ENCODE measurements around the gene VRK3. TPM values are rescaled to one million over a fixed set of nuclear protein-coding genes. Genes with fewer than 3 reads are reported as not detected.
A peak's percentile ranks its signal among the peaks of the same experiment; 100 is the strongest.

Gene VRK3
- total RNA-seq, 1 experiment from 2014 or later: 33.4 TPM

DNA sequence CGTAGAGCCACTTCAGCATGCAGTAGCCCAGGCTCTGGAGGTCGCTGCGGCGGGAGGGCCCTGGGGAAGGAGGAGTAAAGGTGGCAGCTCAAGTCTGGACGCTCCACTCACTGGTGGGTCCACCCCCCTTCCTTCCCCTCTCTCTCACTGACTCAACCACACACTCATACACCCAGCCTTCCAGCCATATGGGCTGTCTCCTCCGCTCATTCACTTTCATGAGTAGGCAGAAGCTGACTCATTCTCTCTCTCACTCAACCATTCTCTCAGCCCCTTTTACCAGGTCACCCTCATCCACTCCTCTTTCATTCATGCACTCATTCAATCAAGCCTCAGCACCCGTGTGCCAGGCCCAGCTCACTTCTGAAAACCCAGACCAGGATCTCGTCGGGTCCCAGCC, 36.7 kb downstream of the VRK3 start (continued):
- TF ChIP-seq AFF4 (CRISPR knock-in tag; IDR thresholded peaks at IDR 0.05; ENCODE audit: borderline replicate concordance): no peak
- no peak for TF ChIP-seq SMAD3 (CRISPR knock-in tag; IDR thresholded peaks at IDR 0.05; ENCODE audit: borderline replicate concordance)
- TF ChIP-seq TCF7 (CRISPR knock-in tag; IDR thresholded peaks at IDR 0.05; ENCODE audit: low read depth): no peak
- no peak for TF ChIP-seq NR1H2 (CRISPR knock-in tag; IDR thresholded peaks at IDR 0.05)
- TF ChIP-seq ZNF121 (CRISPR knock-in tag; IDR thresholded peaks at IDR 0.05): no peak
- TF ChIP-seq, protein P1, sequence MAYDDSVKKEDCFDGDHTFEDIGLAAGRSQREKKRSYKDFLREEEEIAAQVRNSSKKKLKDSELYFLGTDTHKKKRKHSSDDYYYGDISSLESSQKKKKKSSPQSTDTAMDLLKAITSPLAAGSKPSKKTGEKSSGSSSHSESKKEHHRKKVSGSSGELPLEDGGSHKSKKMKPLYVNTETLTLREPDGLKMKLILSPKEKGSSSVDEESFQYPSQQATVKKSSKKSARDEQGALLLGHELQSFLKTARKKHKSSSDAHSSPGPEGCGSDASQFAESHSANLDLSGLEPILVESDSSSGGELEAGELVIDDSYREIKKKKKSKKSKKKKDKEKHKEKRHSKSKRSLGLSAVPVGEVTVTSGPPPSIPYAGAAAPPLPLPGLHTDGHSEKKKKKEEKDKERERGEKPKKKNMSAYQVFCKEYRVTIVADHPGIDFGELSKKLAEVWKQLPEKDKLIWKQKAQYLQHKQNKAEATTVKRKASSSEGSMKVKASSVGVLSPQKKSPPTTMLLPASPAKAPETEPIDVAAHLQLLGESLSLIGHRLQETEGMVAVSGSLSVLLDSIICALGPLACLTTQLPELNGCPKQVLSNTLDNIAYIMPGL (CRISPR knock-in tag; IDR thresholded peaks at IDR 0.05): no peak
- no peak for TF ChIP-seq CBFB (CRISPR knock-in tag; IDR thresholded peaks at IDR 0.05; ENCODE audit: low read depth)
- TF ChIP-seq PREB (CRISPR knock-in tag; IDR thresholded peaks at IDR 0.05; ENCODE audit: borderline replicate concordance): no peak

- TF ChIP-seq SP1 (CRISPR knock-in tag; conservative IDR thresholded peaks at IDR 0.05): no peak
- POLR2A ChIA-PET: interaction anchor here (0.7 kb wide), 2 partner anchors 221 to 1070 kb away, joined by 4 read pairs; partner anchors contain the start of gene AP2A1
Measured at GRCh38 chr19:49988007-49988406, 37.2 kb downstream of the VRK3 start.

DNA sequence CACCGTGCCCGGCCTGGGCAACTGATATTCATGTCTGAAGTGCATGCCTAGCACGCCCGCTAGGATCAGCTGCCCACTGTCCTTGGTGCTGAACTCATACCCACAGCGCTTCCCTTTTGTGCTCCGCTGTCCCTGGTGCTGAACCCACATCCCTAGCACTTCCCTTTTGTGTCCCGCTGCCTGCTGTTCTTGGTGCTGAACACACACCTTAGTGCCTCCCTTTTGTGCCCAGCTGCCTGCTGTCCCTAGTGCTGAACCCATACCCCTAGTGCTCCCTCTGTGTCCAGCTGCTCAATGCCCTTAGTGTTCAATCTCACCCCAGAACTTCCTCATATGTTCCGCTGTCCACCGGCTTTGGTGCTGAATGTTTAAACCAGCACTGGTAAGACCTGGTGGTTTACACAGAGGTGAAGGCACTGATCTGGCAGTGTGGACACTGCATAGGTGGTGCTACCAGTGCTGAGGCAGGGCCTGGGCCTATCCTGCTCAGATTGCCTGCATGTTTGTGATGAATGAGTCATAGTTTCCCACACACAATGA, 37.9 kb downstream of the VRK3 start:
- no peaks in the 10 kb centered on the region for H3K27me3 Mint-ChIP-seq (ENCODE audit: low read depth)
- no peaks in the 10 kb centered on the region for H3K9me3 Mint-ChIP-seq
- ATAC-seq (peak; percentile 92), DNase-seq (ENCODE audit: low spot score) (peak; percentile 98)
- no peak overlapping the region for H3K4me3 Mint-ChIP-seq
- no peaks in the 10 kb centered on the region for H3K4me1 Mint-ChIP-seq
- peaks cover 7% of the 10 kb centered on the region; the same call in 1 of the 2 replicates for H3K36me3 Mint-ChIP-seq
- POLR2A ChIA-PET: interaction anchor here (0.6 to 0.7 kb wide), 4 partner anchors 48 to 1069 kb away, joined by 3 to 4 read pairs (median 4); partner anchors contain the start of gene AP2A1
- CTCF ChIA-PET: interaction anchor here (0.5 to 2.5 kb wide), 5 partner anchors 15 to 621 kb away, joined by 3 to 7 read pairs (median 4); no protein-coding TSS in a partner anchor
- no peak overlapping the region for H3K27ac Mint-ChIP-seq
- peak; percentile 100 for TF ChIP-seq ZBTB43 (CRISPR knock-in tag; IDR thresholded peaks at IDR 0.05)
- TF ChIP-seq ARID4B (CRISPR knock-in tag; IDR thresholded peaks at IDR 0.05; ENCODE audit: borderline replicate concordance): peak; percentile 100
- peak; percentile 99 for TF ChIP-seq CREM (CRISPR knock-in tag; IDR thresholded peaks at IDR 0.05)
- peak; percentile 100 for TF ChIP-seq ATF1 (CRISPR knock-in tag; IDR thresholded peaks at IDR 0.05)
- TF ChIP-seq FOXJ3 (CRISPR knock-in tag; IDR thresholded peaks at IDR 0.05; ENCODE audit: borderline replicate concordance): peak; percentile 100
- no peak for TF ChIP-seq GRHL2 (CRISPR knock-in tag; IDR thresholded peaks at IDR 0.05; ENCODE audit: insufficient replicate concordance, severe bottlenecking)
- TF ChIP-seq TEAD4 (CRISPR knock-in tag; IDR thresholded peaks at IDR 0.05): peak; percentile 100
- peak; percentile 100 for TF ChIP-seq MLX (CRISPR knock-in tag; IDR thresholded peaks at IDR 0.05)
- peak; percentile 100 for TF ChIP-seq CBFB (CRISPR knock-in tag; IDR thresholded peaks at IDR 0.05; ENCODE audit: low read depth)
- peak; percentile 100 for TF ChIP-seq NFE2L1 (CRISPR knock-in tag; IDR thresholded peaks at IDR 0.05)
- peak; percentile 96 for TF ChIP-seq ZNF263 (CRISPR knock-in tag; IDR thresholded peaks at IDR 0.05; ENCODE audit: low read depth)

More at GRCh38 chr19:49988007-49988406, 37.2 kb downstream of the VRK3 start:
- H3K4me1 Mint-ChIP-seq: no peaks in the 10 kb centered on the region
- ATAC-seq (no peak), DNase-seq (ENCODE audit: low spot score) (no peak)
- no peak overlapping the region for H3K4me3 Mint-ChIP-seq
- H3K27me3 Mint-ChIP-seq (ENCODE audit: low read depth): no peaks in the 10 kb centered on the region
- H3K27ac Mint-ChIP-seq: no peak overlapping the region
- peaks cover 13% of the 10 kb centered on the region for H3K36me3 Mint-ChIP-seq
- CTCF ChIA-PET: interaction anchor here (0.5 to 1.6 kb wide), 4 partner anchors 16 to 256 kb away, joined by 3 to 4 read pairs (median 4); no protein-coding TSS in a partner anchor
- H3K9me3 Mint-ChIP-seq: no peaks in the 10 kb centered on the region; the same call in 1 of the 2 replicates

Measured in WTC11 (cell line).